Measurements from ENCODE around the gene PPP2R5D.
"Not testable (repeated sequence)": the region's sequence is repeated elsewhere in the genome, so short reads cannot be mapped to it uniquely, and the experiment has no call there.

Gene PPP2R5D

GRCh38 chr6:42984001-42984923 lies at the start of gene PPP2R5D:
Gene PPP2R5D, plus strand, starts transcription at chr6:42984570. Its CDS starts 108 bp downstream, at chr6:42984678.
- peak; percentile 100 for DNase-seq

- no peak for DNase-seq
Measured at GRCh38 chr6:42935322-42935721, 49.0 kb upstream of the PPP2R5D start.

- no peak for DNase-seq
Measured at GRCh38 chr6:42936398-42936797, 48.0 kb upstream of the PPP2R5D start.

- no peak for DNase-seq
Measured at GRCh38 chr6:42937548-42938427, 46.6 kb upstream of the PPP2R5D start.

- DNase-seq = no peak
Measured at GRCh38 chr6:42938428-42938796, 46.0 kb upstream of the PPP2R5D start.

GRCh38 chr6:42938987-42939809 lies 45.2 kb upstream of the PPP2R5D start:
- DNase-seq = no peak

GRCh38 chr6:42939810-42940167 lies 44.6 kb upstream of the PPP2R5D start:
- no peak for DNase-seq

- DNase-seq = no peak
Measured at GRCh38 chr6:42940493-42941045, 43.8 kb upstream of the PPP2R5D start.

GRCh38 chr6:42941356-42941755 lies 43.0 kb upstream of the PPP2R5D start:
- not testable (repeated sequence) for DNase-seq

- DNase-seq = no peak
Measured at GRCh38 chr6:42942444-42942843, 41.9 kb upstream of the PPP2R5D start.

- no peak for DNase-seq
Measured at GRCh38 chr6:42947950-42948349, 36.4 kb upstream of the PPP2R5D start.

GRCh38 chr6:42952389-42952788 lies 32.0 kb upstream of the PPP2R5D start:
- no peak for DNase-seq

GRCh38 chr6:42954405-42954804 lies 30.0 kb upstream of the PPP2R5D start:
- not testable (repeated sequence) for DNase-seq

GRCh38 chr6:42958125-42958524 lies 26.2 kb upstream of the PPP2R5D start:
- DNase-seq = no peak

- no peak for DNase-seq
Measured at GRCh38 chr6:42959917-42960242, 24.5 kb upstream of the PPP2R5D start.

- peak; percentile 69 for DNase-seq
Measured at GRCh38 chr6:42960243-42961019, 23.9 kb upstream of the PPP2R5D start, which contains the start of gene GNMT. Gene GNMT, plus strand, starts transcription at chr6:42960754. Its CDS starts 14 bp downstream, at chr6:42960768.

- no peak for DNase-seq
Measured at GRCh38 chr6:42961020-42961470, 23.3 kb upstream of the PPP2R5D start.

- no peak for DNase-seq
Measured at GRCh38 chr6:42962096-42962495, 22.3 kb upstream of the PPP2R5D start.

GRCh38 chr6:42962502-42963178 lies 21.7 kb upstream of the PPP2R5D start:
- no peak for DNase-seq

GRCh38 chr6:42963179-42963854 lies 21.1 kb upstream of the PPP2R5D start:
- DNase-seq = no peak

Data from NCI-H1105 treated with DMSO at 0.1 percent for 48 hours (cell line).